ENCODE data around the gene CCDC187.

- TF ChIP-seq, protein P1, sequence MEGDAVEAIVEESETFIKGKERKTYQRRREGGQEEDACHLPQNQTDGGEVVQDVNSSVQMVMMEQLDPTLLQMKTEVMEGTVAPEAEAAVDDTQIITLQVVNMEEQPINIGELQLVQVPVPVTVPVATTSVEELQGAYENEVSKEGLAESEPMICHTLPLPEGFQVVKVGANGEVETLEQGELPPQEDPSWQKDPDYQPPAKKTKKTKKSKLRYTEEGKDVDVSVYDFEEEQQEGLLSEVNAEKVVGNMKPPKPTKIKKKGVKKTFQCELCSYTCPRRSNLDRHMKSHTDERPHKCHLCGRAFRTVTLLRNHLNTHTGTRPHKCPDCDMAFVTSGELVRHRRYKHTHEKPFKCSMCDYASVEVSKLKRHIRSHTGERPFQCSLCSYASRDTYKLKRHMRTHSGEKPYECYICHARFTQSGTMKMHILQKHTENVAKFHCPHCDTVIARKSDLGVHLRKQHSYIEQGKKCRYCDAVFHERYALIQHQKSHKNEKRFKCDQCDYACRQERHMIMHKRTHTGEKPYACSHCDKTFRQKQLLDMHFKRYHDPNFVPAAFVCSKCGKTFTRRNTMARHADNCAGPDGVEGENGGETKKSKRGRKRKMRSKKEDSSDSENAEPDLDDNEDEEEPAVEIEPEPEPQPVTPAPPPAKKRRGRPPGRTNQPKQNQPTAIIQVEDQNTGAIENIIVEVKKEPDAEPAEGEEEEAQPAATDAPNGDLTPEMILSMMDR (IDR thresholded peaks at IDR 0.05): no peak
- TF ChIP-seq POLR2A (IDR thresholded peaks at IDR 0.05): no peak
Measured at GRCh38 chr9:136233411-136233810, 70.5 kb downstream of the CCDC187 start.

All from right lobe of liver (tissue), 4 donors.